ENCODE results near the gene ROS1. TPM values are rescaled to one million over a fixed set of nuclear protein-coding genes. Genes with fewer than 3 reads are reported as not detected.

The ROS1 gene
- total RNA-seq, 1 donor from 2014 or later: under 0.01 TPM

GRCh38 chr6:117307655-117308054, 118.1 kb downstream of the ROS1 start:
- DNase-seq: no peak

- no peak for DNase-seq
Measured at GRCh38 chr6:117306227-117306790, 119.4 kb downstream of the ROS1 start.

GRCh38 chr6:117304446-117304845, 121.3 kb downstream of the ROS1 start:
- no peak for DNase-seq

DNA sequence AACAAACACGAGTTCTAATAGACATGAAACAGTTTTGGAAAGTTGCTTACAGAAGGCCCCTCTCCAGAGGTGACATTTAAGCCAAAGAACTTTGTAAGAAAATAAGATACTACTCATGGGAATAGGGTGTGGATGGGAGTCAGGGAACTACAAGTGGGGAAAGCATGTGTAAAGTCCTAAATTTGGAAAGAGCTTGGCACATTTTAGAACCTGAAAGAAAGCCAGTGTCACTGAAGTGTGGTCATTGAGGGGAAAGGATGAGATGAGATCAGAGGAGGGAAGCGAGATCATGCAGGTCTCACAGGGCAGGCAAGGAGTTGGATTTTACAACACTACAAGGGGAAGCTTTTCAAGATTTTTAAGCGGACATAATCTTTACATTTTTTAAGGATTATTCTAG, 122.4 kb downstream of the ROS1 start:
- no peak for DNase-seq

GRCh38 chr6:117298941-117299340, 126.8 kb downstream of the ROS1 start:
- no peak for DNase-seq

DNA sequence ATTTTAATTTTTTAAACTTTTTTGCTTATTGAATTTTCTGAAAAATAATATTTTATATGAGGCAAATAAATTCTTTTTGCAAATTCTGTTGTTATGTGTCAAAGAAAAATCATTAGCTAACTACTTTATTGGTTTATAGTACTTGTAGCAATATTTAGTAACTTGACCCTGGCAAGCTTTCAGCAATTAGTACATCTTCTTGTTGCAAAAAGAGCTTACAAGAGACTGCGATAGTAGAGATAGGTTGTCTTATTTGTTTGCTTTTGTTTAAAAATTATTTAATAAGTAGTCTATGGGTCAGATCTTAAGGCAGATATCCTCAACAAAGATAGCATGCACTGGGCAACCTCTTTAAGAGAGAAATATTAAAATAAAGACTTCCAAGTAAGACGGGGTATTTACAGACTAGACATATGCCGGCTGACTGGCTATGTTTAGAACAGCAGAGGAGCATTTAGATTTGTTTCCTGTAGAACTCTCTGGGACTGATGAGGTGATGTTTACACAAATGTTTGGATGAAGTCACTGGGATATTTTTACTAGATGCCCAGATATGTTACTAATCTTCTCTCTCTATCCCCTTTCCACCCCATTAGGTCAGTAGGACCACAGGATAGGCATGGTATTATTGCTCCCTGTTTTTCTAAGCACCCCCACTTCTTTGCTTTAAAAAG, 135.4 kb downstream of the ROS1 start:
- no peak for DNase-seq

- no peak for DNase-seq
Measured at GRCh38 chr6:117288083-117288715, 137.5 kb downstream of the ROS1 start.

DNA sequence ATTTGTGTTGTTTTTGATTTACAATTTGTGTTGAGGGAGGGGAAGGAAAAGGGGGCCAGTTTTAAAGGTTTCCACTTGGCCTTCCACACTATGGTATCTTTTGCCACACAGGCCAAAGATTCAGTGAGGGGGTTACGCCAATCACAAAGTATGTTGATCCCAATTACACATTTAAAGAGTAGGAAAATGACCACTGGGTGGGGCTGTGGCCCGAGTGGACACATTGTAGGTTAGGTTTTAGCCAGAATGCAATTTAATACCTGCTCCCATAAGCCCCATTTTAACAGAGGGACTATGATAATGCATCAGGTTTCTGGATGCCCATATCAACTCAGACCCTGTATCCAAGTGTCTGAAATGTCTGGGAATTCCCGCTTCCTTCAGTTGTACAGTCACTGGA, 144.8 kb downstream of the ROS1 start:
- DNase-seq: no peak

GRCh38 chr6:117276778-117277316, 148.9 kb downstream of the ROS1 start:
- DNase-seq: no peak

DNA sequence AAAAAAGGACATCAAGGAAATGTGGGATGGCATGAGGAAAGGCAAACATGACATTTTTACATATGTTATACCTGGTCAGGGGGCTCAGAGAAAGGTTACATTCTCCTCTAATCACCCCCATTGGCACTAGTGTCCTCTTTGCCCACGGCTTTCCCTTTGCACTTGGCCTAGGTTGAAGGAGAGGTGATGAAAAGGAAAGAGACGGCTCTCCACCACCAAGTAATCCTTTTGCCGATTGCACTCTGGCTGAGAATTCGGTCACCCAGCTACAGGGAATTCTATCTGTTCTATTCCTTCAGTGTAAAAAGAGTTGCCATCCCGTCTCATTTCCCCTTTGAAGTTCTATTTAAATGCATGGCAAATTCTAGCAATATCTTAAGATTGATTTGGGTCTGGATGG, 150.0 kb downstream of the ROS1 start:
- no peak for DNase-seq

- no peak for DNase-seq
Measured at GRCh38 chr6:117275205-117275604, 150.5 kb downstream of the ROS1 start.

DNA sequence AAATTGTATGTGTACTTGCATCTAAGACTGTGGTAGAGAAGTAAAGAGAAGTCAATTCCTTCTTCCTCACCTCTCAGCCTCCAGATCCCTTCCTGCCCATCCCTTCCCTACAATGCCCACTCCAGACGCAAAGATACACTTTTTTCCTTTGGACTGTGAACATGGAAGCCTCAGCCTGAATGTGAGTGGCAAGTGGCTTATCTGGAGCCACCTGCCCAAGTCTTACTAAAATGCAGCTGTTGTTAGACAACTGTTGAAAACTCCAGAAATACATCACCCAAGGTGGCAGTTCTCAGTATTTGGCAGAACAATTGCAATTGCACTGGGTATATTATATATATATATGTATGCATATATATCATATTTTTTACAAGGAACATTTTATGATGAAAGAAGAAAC, 152.9 kb downstream of the ROS1 start:
- no peak for DNase-seq

- no peak for DNase-seq
Measured at GRCh38 chr6:117272032-117272866, 153.5 kb downstream of the ROS1 start.

DNA sequence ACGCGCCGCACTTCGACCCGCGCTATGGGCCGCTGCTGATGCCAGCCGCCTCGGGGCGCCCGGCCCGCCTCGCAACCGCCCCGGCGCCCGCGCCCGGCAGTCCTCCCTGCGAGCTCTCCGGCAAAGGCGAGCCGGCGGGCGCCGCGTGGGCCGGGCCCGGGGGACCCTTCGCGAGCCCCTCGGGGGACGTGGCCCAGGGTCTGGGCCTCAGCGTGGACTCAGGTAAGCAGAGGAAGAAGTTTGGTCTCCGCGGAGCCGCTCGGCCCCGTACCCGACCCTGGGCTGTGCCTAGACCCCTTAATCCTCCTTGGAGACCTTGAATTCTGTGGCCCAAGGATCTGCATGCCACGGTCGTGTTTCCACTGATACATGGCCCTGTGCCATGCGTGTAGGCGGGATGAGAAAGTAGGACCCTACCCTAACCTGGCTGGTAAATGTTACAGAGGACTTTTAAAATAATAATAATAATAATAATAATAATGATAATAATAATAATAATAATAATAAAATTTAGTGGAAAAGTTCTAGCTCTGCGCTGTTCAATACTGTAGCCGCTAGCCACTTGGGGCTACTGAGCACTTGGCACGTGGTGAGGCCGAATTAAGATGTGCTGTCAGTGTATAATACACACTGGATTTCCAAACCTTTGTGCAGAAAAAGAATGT, 154.8 kb downstream of the ROS1 start:
- DNase-seq: no peak

DNA sequence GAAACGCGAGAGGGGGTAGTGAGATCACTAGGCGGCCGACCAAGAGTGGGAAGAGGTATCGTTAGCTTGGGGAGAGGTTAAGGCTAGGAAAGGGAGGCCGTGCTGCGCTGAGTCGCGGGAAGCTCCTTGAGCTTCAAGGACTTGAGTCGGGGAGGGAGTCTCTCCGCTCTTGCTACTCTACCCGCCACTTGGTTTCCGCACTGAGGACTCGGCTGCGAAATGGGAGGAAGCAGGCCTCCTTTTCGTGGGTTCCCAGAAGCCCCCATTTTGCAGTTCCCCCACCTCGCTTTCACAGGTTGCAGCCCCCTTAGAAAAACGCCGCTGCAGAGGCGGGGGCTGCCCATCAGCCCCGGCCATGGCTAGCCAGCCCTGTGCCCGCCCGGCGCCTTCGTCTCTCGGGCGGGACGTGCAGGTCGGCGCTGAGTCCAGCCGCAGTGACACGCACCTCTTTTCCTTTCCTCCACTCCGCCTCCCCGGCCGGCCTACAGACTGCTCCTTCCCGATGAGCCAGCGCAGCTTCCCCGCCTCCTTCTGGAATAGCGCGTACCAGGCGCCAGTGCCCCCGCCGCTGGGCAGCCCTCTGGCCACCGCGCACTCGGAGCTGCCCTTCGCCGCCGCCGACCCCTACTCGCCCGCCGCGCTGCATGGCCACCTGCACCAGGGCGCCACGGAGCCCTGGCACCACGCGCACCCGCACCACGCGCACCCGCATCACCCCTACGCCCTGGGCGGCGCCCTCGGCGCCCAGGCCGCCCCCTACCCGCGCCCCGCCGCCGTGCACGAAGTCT, 155.5 kb downstream of the ROS1 start:
- no peak for DNase-seq

- DNase-seq: no peak
Measured at GRCh38 chr6:117269638-117270054, 156.1 kb downstream of the ROS1 start.

- DNase-seq: no peak
Measured at GRCh38 chr6:117268924-117269323, 156.8 kb downstream of the ROS1 start.

DNA sequence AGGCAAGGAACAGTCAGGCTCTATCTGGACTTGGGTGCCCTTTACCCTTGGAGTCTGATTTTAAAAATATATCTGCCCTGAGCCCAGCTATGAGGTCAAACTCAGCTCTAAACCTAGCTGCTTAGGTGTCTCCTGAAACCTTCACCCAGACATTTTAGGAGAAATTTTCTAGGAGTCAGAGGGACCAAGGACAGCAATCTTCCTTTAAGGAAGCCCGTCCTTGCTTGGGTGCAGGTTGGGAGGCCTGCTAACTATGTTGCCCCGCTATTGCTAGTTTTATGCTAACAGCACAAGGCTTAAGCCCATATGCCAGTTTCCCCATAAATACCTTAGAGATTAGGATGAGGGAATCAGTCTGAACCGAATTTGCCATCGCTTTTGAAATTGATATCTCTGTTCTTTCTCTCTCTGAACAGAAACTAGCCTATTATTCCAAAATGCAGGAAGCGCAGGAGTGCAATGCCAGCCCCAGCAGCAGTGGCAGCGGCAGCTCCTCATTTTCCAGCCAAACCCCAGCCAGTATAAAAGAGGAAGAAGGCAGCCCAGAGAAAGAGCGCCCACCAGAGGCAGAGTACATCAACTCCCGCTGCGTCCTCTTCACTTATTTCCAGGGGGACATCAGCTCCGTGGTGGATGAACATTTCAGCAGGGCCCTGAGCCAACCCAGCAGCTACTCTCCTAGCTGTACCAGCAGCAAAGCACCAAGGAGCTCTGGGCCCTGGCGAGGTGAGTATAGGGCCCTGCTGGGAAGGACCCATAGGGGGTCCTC, 157.8 kb downstream of the ROS1 start:
- DNase-seq: no peak

GRCh38 chr6:117267054-117267347, 158.7 kb downstream of the ROS1 start:
- no peak for DNase-seq

DNA sequence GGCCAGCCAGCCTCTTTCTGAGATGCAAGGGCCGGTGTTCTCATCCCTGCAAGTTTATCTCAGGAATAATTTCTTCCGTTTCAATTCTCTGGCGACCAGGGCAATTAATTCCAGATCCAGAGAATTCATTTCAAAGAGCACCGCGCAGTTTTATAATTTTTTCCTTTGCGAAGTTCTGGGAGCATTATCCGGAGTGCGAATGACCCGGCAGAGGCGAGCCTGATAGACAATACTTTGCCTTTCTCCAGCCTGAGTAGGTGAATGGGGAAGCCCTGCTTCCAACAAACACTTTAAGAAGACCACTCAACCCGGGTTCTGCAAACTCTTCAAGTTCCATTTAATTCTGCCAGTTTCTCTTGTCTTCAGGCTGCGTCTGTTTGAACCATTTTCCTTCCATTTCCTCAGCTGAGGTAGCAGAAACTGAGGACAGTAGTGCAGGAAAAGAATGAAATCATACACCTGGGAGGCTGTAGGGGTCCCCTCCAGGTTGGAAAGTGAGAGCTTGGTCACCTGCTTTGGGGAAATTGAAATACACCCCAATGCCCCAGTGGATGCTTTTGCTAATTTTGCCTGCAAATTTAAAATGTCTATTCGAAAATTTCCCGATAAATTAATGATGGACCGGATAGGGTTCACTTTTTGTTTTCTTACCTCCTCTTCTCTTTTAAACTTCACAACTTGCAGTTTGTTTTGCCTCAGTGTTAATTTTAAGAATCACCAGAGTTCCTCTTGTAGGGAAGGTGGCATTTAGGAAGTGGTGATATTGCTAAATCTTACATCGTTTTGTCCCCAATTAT, 159.3 kb downstream of the ROS1 start:
- DNase-seq: no peak
